GM19193 (cell line): ENCODE data around the gene PDE4B.

Experiments used
- POLR2A ChIP-seq: IDR thresholded peaks from 4 replicates; pipeline ENCODE4 v1.6.1; 2011; ENCODE audit not compliant: insufficient read depth, insufficient read length; ENCODE audit errors: extremely low read depth

Gene PDE4B

DNA sequence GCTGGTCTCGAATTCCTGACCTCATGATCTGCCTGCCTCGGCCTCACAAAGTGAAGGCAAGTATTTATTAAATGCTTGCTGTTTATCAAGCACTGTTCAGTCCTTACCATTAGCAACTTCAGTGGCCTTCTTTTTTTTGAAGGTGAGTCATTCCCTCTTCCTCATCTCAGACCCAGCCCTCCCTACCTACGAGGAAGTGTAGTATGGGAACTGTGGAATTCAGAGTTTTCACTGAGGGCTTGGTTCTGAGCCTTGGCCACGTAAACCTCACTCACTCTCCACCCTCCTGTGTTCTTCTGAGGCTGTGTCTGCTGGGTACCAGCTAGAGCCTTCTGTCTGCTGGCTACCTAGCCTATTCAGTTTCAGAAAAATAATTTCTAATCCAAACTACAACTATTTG, 523.0 kb downstream of the PDE4B start:
- no peak for TF ChIP-seq POLR2A

DNA sequence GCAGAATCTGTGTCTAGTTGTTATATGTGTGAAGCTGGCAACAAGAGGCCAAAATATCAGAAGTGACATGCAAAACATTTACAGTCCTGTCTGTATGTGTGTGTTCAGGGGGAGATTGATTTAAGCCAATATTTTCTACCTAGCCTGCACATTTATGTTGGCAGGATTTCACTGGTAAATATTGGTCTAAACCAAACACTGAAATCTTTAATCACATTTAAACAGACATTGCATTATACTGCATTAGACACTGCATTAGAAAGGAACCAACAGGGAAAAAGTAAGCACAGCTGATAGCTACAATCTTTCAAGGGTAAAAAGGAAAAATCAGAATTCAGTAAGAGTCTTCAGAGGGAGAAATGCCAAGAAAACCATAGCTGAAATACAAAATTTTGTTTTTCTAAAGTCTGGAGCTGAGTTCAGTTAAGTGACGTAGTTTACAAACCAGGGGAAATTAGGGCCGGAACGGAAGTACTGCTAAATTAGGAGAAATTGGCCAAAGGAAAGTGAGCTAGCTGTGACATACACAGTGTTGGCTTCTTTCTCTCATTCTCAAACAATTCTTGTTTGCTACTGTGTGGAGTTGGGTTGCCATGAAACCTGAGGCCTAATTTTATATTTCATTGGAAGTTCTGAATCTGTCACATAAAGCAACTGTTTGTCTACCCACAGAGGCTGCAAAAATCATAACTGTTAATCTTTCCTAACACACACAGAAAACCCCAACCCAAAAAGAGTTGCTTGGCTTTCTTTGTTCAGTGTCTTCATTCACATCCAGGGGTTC, 524.0 kb downstream of the PDE4B start:
- no peak for TF ChIP-seq POLR2A

- no peak for TF ChIP-seq POLR2A
Measured at GRCh38 chr1:66317248-66317515, 524.5 kb downstream of the PDE4B start.

GRCh38 chr1:66320231-66320630, 527.5 kb downstream of the PDE4B start:
- TF ChIP-seq POLR2A: no peak

- TF ChIP-seq POLR2A: no peak
Measured at GRCh38 chr1:66323958-66324625, 531.4 kb downstream of the PDE4B start.

GRCh38 chr1:66325594-66326380, 533.1 kb downstream of the PDE4B start:
- no peak for TF ChIP-seq POLR2A

DNA sequence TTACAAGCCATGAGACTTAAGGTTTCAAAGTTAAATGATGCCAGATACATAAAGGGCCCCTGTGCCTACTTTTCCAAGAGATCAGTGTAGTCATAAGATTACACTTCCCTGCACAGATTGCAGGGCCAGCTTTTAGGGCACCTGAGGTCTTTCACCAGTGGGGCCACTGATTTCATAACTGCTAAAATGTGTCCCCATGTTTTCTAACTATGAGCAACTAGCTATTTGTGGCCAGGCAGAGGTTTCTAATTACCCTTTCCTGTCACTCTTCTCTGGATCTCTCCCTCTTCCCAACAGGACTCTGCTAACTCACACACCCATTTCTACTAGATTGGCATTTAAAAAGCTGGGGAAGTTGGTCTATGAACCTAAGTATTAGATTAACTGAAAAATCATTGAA, 534.2 kb downstream of the PDE4B start:
- TF ChIP-seq POLR2A: no peak

DNA sequence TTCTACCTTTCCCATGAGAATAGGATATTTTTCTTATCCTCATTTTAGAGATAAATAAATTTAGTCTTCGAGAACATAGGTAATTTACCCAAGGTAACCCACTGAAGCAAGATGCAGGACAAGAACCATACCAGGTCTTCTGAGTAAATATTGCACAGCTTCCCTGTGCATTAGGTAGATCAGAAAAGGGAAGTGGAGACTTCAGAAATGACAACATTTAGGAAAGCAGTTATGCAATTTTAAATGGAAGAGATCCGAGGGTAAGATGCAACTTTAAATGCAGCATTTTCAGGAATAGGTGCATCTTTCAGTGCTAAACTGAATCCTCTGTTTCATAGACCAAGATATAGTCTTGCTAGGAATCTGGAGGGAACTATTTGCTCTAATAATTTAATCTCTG, 534.9 kb downstream of the PDE4B start:
- no peak for TF ChIP-seq POLR2A

DNA sequence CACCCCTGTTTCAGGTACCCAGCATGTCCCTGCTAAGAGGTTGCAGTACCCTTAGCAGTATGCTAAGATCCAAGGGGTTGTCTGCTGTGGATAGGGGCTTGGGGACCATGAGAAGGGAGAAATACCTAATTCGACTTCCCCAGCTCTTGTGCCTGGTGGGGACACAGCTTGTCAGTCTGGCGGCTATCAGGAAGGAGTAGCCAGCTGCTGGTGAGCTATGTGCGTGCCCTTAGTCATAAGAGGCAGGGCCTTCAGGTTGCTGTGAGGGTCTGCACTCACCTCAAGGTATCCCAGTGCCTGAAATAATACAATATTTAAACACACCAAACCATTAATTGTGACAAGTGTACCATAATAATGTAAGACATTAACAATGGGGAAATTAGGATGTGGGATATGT, 536.2 kb downstream of the PDE4B start:
- TF ChIP-seq POLR2A: no peak

- TF ChIP-seq POLR2A: no peak
Measured at GRCh38 chr1:66330722-66331141, 538.0 kb downstream of the PDE4B start.

DNA sequence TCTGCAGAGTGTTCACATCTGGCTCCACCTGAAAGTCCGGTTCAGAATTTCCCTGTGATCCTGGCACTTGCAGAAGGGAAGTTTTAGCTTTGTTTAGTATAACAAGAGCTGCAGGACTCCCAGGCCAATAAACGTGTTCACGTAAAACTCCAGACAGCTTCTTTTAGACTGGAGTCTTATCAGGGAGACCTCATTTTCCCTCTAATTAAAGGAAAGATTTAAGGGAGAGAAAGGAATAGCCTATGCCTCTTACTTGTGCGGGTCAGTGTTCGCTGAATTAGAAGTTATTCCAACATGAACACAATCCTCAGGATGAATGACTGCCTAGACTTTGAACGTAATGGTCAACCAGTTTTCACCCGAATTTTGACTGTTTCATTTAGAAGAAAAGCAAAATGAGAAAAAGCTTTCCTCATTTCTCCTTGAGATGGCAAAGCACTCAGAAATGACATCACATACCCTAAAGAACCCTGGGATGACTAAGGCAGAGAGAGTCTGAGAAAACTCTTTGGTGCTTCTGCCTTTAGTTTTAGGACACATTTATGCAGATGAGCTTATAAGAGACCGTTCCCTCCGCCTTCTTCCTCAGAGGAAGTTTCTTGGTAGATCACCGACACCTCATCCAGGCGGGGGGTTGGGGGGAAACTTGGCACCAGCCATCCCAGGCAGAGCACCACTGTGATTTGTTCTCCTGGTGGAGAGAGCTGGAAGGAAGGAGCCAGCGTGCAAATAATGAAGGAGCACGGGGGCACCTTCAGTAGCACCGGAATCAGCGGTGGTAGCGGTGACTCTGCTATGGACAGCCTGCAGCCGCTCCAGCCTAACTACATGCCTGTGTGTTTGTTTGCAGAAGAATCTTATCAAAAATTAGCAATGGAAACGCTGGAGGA, 539.2 kb downstream of the PDE4B start:
- peak; percentile 77 for TF ChIP-seq POLR2A

GRCh38 chr1:66332548-66332901, 539.8 kb downstream of the PDE4B start:
- TF ChIP-seq POLR2A: no peak

GRCh38 chr1:66333466-66334199, 540.9 kb downstream of the PDE4B start:
- peak; percentile 59 for TF ChIP-seq POLR2A

DNA sequence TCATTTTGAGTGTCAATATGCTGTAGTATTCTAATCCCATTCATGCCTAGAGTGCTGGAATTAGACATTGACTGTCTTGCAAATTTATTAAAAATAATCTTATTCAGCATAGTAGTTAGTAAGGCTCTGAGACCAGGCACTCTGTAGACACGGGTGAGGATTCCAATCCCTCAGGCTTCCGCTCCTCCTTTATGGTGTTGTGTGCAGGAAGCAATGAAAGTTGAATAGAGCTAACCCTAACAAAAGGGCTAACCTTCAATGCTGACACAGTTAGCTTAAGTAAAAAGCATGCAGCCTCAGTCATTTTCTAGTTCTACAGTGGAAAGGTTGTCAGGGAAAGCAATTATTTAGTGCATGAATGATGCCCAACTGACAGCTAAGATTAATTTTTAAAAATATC, 541.6 kb downstream of the PDE4B start:
- TF ChIP-seq POLR2A: peak; percentile 10
